K562 (cell line): ENCODE data around the gene IFNGR2. TPM values are rescaled to one million over a fixed set of nuclear protein-coding genes. Genes with fewer than 3 reads are reported as not detected.

Source experiments
- EGR1 ChIP-seq: fragments of 450-650 bp; conservative IDR thresholded peaks from 2 replicates; pipeline ENCODE4 v1.6.1; 2017; ENCODE audit warnings: mild to moderate bottlenecking
- ERF ChIP-seq: fragments of 450-650 bp; formaldehyde crosslinking; IDR thresholded peaks from 2 replicates; pipeline ENCODE4 v1.4.0; 2020; ENCODE audit warnings: mild to moderate bottlenecking, mixed read lengths
- GABPB1 ChIP-seq: sonication (generic); formaldehyde crosslinking; IDR thresholded peaks from 2 replicates; pipeline ENCODE4 v1.8.0; 2022; ENCODE audit warnings: mild to moderate bottlenecking, missing genetic modification reagents
- HMG20A ChIP-seq: fragments of 450-650 bp; formaldehyde crosslinking; conservative IDR thresholded peaks from 2 replicates; pipeline ENCODE4 v1.4.0; 2020; ENCODE audit warnings: mild to moderate bottlenecking, mixed read lengths
- NONO ChIP-seq, 2 experiments: fragments of 200-400 bp in 1 of 2; fragments of 450-650 bp in 1 of 2; formaldehyde crosslinking in 1 of 2; IDR thresholded peaks; 2 replicates each; pipeline ENCODE4 v1.6.1; 2017; ENCODE audit warnings: low read depth in 2 of 2, mild to moderate bottlenecking in 2 of 2, moderate library complexity in 2 of 2, low read length in 1 of 2
- SMARCE1 ChIP-seq: fragments of 450-650 bp; IDR thresholded peaks from 2 replicates; pipeline ENCODE4 v1.7.1; 2016; ENCODE audit warnings: mild to moderate bottlenecking
- TBP ChIP-seq: optimal IDR thresholded peaks from 2 replicates; pipeline ENCODE3; 2011; ENCODE audit warnings: low read depth, low read length, improper control_type of control experiment
- ZBTB2 ChIP-seq: fragments of 450-650 bp; IDR thresholded peaks from 2 replicates; pipeline ENCODE4 v1.6.1; 2016; ENCODE audit warnings: antibody characterized with exemption
- ZBTB40 ChIP-seq, 2 experiments: fragments of 450-650 bp in 1 of 2; sonication (generic) in 1 of 2; formaldehyde crosslinking in 1 of 2; IDR thresholded peaks; 2 replicates each; pipeline versions ENCODE4 v1.7.1 to v1.9.0; 2016 to 2022; ENCODE audit warnings: inconsistent platforms in 1 of 2, mild to moderate bottlenecking in 1 of 2, missing genetic modification reagents in 1 of 2
- ZNF740 ChIP-seq, 3 experiments: fragments of 200-800 bp in 1 of 3; sonication (Bioruptor generic) in 1 of 3; sonication (generic) in 1 of 3; formaldehyde crosslinking in 1 of 3; IDR thresholded peaks; 2 replicates each; pipeline versions ENCODE4 v1.6.1 to v1.8.0; 2016 to 2022; ENCODE audit warnings: mild to moderate bottlenecking in 2 of 3, missing compliant biosample characterization in 2 of 3, missing genetic modification characterization in 2 of 3, missing genetic modification reagents in 1 of 3
- ZNF785 ChIP-seq: fragments of 250-450 bp; sonication (Bioruptor Pico); IDR thresholded peaks from 2 replicates; pipeline ENCODE4 v1.4.0; 2020; ENCODE audit warnings: mild to moderate bottlenecking
- polyA plus RNA-seq, 8 experiments: library from polyadenylated mRNA; depleted of rRNA in 4 of 8; stranded (reverse) in 5 of 8; unstranded in 3 of 8; fragments of >200 nt; fragmentation: Nextera tagmentation in 2 of 8; fragmentation: Illumina TruSeq in 1 of 8; extraction: Ambion mirVana in 2 of 8; extraction: Trizol in 1 of 8; gene quantifications; 2 replicates each; pipeline versions ENCODE4 v1.2.1 to v1.2.3, GENCODE V29; 2011 to 2014; ENCODE audit warnings: inconsistent platforms in 1 of 8, missing spikeins in 1 of 8
- total RNA-seq, 7 experiments: library from RNA; depleted of rRNA in 6 of 7; stranded (reverse); fragments of >200 nt in 6 of 7; fragmentation: Illumina TruSeq in 2 of 7; extraction: Trizol in 2 of 7; gene quantifications; 2 replicates each; pipeline versions ENCODE4 v1.2.1 to v1.2.3, GENCODE V29; 2011 to 2021; ENCODE audit warnings: low replicate concordance in 1 of 7
- TF ChIP-seq, protein P1 (sequence below), 2 experiments: IDR thresholded peaks; 2 replicates each; pipeline ENCODE4 v1.6.1; 2011; ENCODE audit warnings: borderline replicate concordance in 1 of 2, control low read depth in 1 of 2, low read depth in 1 of 2, low read length in 1 of 2, mild to moderate bottlenecking in 1 of 2, mixed read lengths in 1 of 2, moderate library complexity in 1 of 2; ENCODE audit not compliant: insufficient read depth in 1 of 2, insufficient read length in 1 of 2, poor library complexity in 1 of 2, severe bottlenecking in 1 of 2; ENCODE audit errors: extremely low read depth in 1 of 2

IFNGR2 gene
- total and polyA plus RNA-seq, 9 of the 15 experiments (the other 6 are each of a cell fraction or from before 2014, with no cell fraction given) = 6.7 to 58.0 (median 28.5) TPM

DNA sequence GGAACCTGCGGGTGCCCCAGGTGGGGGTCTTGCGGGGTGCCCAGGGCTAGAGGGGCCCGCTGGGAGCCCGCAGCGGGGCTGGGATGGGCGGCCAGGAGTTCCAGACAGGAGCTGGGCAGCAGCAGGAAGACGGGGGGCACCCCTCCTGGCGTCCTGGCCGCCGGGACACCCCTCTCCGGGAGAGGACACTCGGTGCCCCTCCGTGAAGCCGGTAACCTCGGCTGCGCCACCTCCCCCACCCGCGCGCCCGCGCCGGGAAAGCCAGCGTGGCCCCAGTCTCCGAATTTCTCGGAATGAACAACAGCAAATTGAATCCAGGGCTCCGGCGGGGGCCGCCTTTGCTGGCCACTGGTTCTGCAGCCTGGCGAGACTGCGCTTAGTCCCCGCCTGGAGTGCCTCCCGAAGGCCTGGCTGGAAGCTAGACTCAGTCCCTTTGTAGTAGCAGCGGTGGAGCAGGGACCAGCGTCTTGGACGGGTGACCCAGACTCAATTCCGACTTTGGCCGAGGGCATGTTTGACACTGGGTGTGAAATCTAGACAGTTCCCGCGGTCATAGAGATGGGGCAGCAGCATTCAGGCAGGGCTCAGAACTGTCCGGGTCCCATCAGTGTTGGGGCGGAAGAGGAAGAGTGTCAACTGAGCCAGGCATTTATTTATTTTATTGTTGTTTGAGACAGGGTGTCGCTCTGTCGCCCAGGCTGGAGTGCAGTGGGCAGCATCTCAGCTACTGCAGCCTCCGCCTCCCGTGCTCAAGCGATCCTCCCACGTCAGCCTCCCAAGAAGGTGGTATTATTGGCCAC, 773 bp downstream of the IFNGR2 start (continued):
- TF ChIP-seq ZBTB40 (IDR thresholded peaks at IDR 0.05) = 0 out of 2 replicates have a peak, but pooled peaks have one; percentile 30
- no peak for TF ChIP-seq ZBTB40 (CRISPR knock-in tag; IDR thresholded peaks at IDR 0.05)
- 0 out of 2 replicates have a peak, but pooled peaks have one; percentile 52 for TF ChIP-seq ZBTB2
- TF ChIP-seq, protein P1, sequence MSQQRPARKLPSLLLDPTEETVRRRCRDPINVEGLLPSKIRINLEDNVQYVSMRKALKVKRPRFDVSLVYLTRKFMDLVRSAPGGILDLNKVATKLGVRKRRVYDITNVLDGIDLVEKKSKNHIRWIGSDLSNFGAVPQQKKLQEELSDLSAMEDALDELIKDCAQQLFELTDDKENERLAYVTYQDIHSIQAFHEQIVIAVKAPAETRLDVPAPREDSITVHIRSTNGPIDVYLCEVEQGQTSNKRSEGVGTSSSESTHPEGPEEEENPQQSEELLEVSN (IDR thresholded peaks at IDR 0.05; ENCODE audit: borderline replicate concordance in 1 of 2, extremely low read depth in 1 of 2, insufficient read depth in 1 of 2, insufficient read length in 1 of 2, low read depth in 1 of 2, low read length in 1 of 2, poor library complexity in 1 of 2, severe bottlenecking in 1 of 2) = peak in 1 of 2 experiments; percentile 32
- TF ChIP-seq ZNF785 (CRISPR knock-in tag) = no peak
- TF ChIP-seq GABPB1 (CRISPR knock-in tag) = 0 out of 2 replicates have a peak, but pooled peaks have one; percentile 30
- no peak for TF ChIP-seq HMG20A (CRISPR knock-in tag)
- TF ChIP-seq ERF (CRISPR knock-in tag) = no peak
- 0 out of 2 replicates have a peak, but pooled peaks have one; percentile 5 for TF ChIP-seq EGR1
- TF ChIP-seq NONO (IDR thresholded peaks at IDR 0.05; ENCODE audit: low read depth in 2 of 2, low read length in 1 of 2) = peak in 1 of 2 experiments; percentile 51; a peak in 1 of 4 replicates
- peak; percentile 15; the same call in 1 of the 2 replicates for TF ChIP-seq SMARCE1
- TF ChIP-seq TBP = peak; percentile 49
- TF ChIP-seq ZNF740 (CRISPR knock-in tag; IDR thresholded peaks at IDR 0.05) = peak; percentile 43
- TF ChIP-seq ZNF740 (tag; IDR thresholded peaks at IDR 0.05) = no peak
